Measurements from ENCODE around the gene GCAT. TPM values are rescaled to one million over a fixed set of nuclear protein-coding genes. Genes with fewer than 3 reads are reported as not detected.

The GCAT gene
- polyA plus RNA-seq, 1 donor (not counting 4 experiments of a cell fraction or from before 2014, with no cell fraction given) = 8.4 TPM

- FAIRE-seq = no peak
- H3K4me3 ChIP-seq (ENCODE audit: control insufficient read depth in 2 of 3, extremely low read depth in 1 of 3, insufficient read depth in 2 of 3, low read depth in 1 of 3, low read length in 3 of 3) = peak overlapping the region in 1 of 3 experiments; percentile 26
- dilution Hi-C loops (cut with MboI; ENCODE audit: extremely low pct_ligation_motif_present, low sequenced_read_pairs) = no loop called here
- no peak for DNase-seq (ENCODE audit: low read depth, low spot score)
- peak overlapping the region; percentile 43 for H2AFZ ChIP-seq (ENCODE audit: control insufficient read depth, low read length)
- H3K9ac ChIP-seq (ENCODE audit: control insufficient read depth, extremely low read depth, insufficient read depth, low read length) = no peak overlapping the region
- no peaks in the 10 kb centered on the region for H3K79me2 ChIP-seq (ENCODE audit: control insufficient read depth, insufficient read depth, low read length)
- H3K9me1 ChIP-seq (ENCODE audit: control insufficient read depth, extremely low read depth, insufficient read depth, low read length) = no peaks in the 10 kb centered on the region
- TF ChIP-seq, protein P1, sequence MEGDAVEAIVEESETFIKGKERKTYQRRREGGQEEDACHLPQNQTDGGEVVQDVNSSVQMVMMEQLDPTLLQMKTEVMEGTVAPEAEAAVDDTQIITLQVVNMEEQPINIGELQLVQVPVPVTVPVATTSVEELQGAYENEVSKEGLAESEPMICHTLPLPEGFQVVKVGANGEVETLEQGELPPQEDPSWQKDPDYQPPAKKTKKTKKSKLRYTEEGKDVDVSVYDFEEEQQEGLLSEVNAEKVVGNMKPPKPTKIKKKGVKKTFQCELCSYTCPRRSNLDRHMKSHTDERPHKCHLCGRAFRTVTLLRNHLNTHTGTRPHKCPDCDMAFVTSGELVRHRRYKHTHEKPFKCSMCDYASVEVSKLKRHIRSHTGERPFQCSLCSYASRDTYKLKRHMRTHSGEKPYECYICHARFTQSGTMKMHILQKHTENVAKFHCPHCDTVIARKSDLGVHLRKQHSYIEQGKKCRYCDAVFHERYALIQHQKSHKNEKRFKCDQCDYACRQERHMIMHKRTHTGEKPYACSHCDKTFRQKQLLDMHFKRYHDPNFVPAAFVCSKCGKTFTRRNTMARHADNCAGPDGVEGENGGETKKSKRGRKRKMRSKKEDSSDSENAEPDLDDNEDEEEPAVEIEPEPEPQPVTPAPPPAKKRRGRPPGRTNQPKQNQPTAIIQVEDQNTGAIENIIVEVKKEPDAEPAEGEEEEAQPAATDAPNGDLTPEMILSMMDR (optimal IDR thresholded peaks at IDR 0.05 in 1 of 3, IDR thresholded peaks at IDR 0.05 in 1 of 3, conservative IDR thresholded peaks at IDR 0.05 in 1 of 3; ENCODE audit: extremely low read depth in 1 of 3, insufficient read depth in 2 of 3, low read length in 3 of 3) = peak in 1 of 3 experiments; percentile 40
- TF ChIP-seq EZH2 (IDR thresholded peaks at IDR 0.05; ENCODE audit: low read length) = no peak
- peaks cover 2 to 3% of the 10 kb centered on the region in 2 experiments for H3K36me3 ChIP-seq (ENCODE audit: control insufficient read depth in 2 of 2, extremely low read depth in 1 of 2, insufficient read depth in 2 of 2, low read length in 2 of 2)
- peak overlapping the region; percentile 39 for H3K4me2 ChIP-seq (ENCODE audit: control insufficient read depth, extremely low read depth, insufficient read depth, low read depth, low read length)
- H3K9me3 ChIP-seq (ENCODE audit: control insufficient read depth, low read depth, low read length) = no peaks in the 10 kb centered on the region
- H3K27ac ChIP-seq (ENCODE audit: control insufficient read depth, insufficient read depth, low read length) = no peak overlapping the region
- no peaks in the 10 kb centered on the region for H3K4me1 ChIP-seq (ENCODE audit: control insufficient read depth, extremely low read depth, insufficient read depth, low read length)
- H3K27me3 ChIP-seq (ENCODE audit: control insufficient read depth, extremely low read depth, insufficient read depth, low read length) = peaks cover 22% of the 10 kb centered on the region
- no peaks in the 10 kb centered on the region for H4K20me1 ChIP-seq (ENCODE audit: control insufficient read depth, extremely low read depth, insufficient read depth, low read length)
Measured at GRCh38 chr22:37824674-37825641, 17.2 kb downstream of the GCAT start.

DNA sequence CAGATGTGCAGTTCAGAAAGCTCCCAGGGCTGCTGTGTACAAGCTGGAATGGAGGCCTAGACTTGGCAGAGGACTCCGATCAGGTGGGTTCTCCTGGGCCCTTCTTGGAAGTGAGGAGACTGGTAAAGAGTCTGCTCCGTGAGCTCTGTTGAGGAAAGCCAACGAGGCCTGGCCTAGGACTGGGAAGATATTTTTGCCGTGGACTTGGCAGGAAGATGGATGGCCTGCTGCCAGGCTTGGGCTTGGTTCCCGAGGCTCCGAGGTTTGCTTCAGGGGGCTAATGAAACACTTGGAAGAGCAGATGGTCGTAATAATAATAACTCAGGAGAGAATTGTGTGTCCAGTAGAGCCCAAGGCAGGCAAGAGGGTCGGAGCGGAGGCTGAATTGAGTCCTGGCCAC, 19.3 kb downstream of the GCAT start:
- H2AFZ ChIP-seq (ENCODE audit: control insufficient read depth, low read length) = no peak overlapping the region
- dilution Hi-C loops (cut with MboI; ENCODE audit: extremely low pct_ligation_motif_present, low sequenced_read_pairs) = no loop called here

More for the DNA sequence above, 19.3 kb downstream of the GCAT start:
- no peaks in the 10 kb centered on the region for H3K4me1 ChIP-seq (ENCODE audit: control insufficient read depth, extremely low read depth, insufficient read depth, low read length)
- DNase-seq (ENCODE audit: low read depth, low spot score) = no peak
- H3K9me3 ChIP-seq (ENCODE audit: control insufficient read depth, low read depth, low read length) = no peaks in the 10 kb centered on the region
- FAIRE-seq = no peak
- peaks cover 16% of the 10 kb centered on the region for H3K27me3 ChIP-seq (ENCODE audit: control insufficient read depth, extremely low read depth, insufficient read depth, low read length)
- H3K79me2 ChIP-seq (ENCODE audit: control insufficient read depth, insufficient read depth, low read length) = no peaks in the 10 kb centered on the region
- H3K4me3 ChIP-seq (ENCODE audit: control insufficient read depth in 2 of 3, extremely low read depth in 1 of 3, insufficient read depth in 2 of 3, low read depth in 1 of 3, low read length in 3 of 3) = no peak overlapping the region
- peaks cover 12 to 15% of the 10 kb centered on the region in 2 experiments for H3K36me3 ChIP-seq (ENCODE audit: control insufficient read depth in 2 of 2, extremely low read depth in 1 of 2, insufficient read depth in 2 of 2, low read length in 2 of 2)
- no peaks in the 10 kb centered on the region for H4K20me1 ChIP-seq (ENCODE audit: control insufficient read depth, extremely low read depth, insufficient read depth, low read length)
- TF ChIP-seq EZH2 (IDR thresholded peaks at IDR 0.05; ENCODE audit: low read length) = no peak
- TF ChIP-seq, protein P1 (optimal IDR thresholded peaks at IDR 0.05 in 1 of 3, IDR thresholded peaks at IDR 0.05 in 1 of 3, conservative IDR thresholded peaks at IDR 0.05 in 1 of 3; ENCODE audit: extremely low read depth in 1 of 3, insufficient read depth in 2 of 3, low read length in 3 of 3) = no peak
- H3K4me2 ChIP-seq (ENCODE audit: control insufficient read depth, extremely low read depth, insufficient read depth, low read depth, low read length) = no peak overlapping the region
- no peaks in the 10 kb centered on the region for H3K9me1 ChIP-seq (ENCODE audit: control insufficient read depth, extremely low read depth, insufficient read depth, low read length)
- no peak overlapping the region for H3K27ac ChIP-seq (ENCODE audit: control insufficient read depth, insufficient read depth, low read length)
- H3K9ac ChIP-seq (ENCODE audit: control insufficient read depth, extremely low read depth, insufficient read depth, low read length) = no peak overlapping the region
